NCI-H82 (cell line): Measurements from ENCODE around the gene PPIL1.
"Not testable (repeated sequence)": the region's sequence is repeated elsewhere in the genome, so short reads cannot be mapped to it uniquely, and the experiment has no call there.

Experiments used
- DNase-seq: peaks from one replicate; lab custom pipeline; 2025; lab: John Stamatoyannopoulos, UW

The PPIL1 gene

DNA sequence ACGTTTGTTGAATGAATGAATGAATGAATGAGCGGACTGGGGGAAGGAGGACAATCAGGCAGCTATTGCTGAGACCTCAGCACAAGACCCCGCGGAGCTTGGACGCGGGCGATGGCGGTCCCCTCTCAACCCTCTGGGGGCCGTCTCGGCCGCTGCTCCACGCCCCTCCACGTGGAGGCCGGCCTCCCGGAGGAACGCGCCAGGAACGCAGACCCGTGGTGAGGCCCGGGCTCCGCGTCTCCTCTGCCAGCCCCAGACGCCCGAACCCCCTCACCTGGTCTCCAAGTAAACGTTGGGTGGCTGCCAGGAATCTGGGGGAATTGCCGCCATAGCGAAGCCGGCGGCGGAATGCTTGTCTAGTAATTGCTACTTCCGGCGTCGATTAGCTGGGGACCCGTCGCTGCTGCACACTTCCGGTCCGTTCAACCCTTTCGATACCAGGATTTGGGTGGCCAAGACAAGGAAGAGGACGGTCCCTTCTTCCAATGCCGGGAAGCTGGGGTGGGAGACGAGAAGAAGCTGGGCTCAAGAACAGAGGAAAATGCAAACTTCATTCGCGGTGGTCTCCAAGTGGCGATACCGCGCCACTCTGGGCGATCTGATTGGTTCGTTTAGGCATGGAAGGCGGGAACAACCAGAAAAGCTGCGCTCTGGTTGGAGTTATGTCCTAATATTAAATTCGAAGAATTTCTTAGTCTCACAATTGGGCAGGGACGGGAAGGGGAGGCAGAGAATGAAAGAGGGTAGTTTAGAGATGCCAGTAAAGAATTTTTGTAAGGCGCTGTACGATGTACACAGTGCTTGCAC lies at the start of gene PPIL1:
PPIL1 (minus strand) TSS at position 361 of the 807 bp plus-strand sequence; CDS start at position 330, 31 bp downstream.
- peak; percentile 98 for DNase-seq

DNA sequence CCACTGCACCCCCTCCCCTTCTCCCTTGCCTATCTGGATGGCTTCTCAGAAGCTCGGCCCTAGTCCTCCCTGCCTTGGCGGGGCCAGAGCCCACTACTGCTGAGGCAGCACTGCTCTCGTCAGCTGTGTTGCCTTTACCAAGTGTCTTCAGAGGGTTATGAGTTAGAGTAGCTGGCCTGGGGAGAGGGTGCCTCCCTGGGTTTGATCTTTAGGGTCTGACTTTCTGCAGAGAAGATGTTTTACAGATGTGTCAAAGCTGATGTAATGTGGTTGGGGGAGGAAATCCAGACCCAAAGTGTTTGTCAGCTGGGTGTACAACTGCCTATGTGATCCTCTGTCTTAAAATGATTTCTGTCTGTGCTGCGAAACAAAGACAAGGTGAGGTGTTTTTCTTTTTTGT lies 49.5 kb upstream of the PPIL1 start:
- no peak for DNase-seq

- no peak for DNase-seq
Measured at GRCh38 chr6:36920546-36920945, 45.9 kb upstream of the PPIL1 start.

- DNase-seq: no peak
Measured at GRCh38 chr6:36920049-36920448, 45.4 kb upstream of the PPIL1 start.

DNA sequence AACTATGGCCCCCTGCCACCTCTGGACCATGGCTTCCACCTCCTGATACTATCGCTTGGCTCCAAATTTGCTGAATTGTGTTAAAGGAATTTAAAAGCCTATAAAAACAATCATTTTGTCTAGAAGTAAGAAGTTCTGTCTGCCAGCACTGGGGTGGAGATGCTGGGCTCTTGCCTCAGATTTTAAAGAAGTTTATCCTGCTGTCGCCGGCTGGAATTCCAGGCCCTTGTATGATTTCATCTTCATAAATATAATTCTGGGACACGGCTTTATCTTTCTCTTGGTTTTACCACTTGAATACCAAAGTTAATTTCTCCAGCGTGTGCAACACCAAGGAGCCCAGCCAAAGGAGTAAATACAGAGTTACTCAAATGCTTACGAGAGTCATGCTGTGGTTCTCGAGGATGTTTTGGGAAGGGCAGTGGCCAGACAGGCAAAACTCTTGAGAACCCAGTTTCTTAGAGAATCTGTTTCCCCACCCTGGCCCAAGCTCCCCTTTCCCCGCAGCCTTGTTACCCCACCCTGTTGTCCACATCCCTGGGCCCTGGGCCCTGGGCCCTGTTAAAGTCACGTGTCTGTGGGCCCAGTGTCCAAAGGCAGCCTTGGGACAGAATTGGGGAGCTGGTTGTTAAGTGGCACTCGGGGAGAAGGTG lies 43.1 kb upstream of the PPIL1 start:
- no peak for DNase-seq

GRCh38 chr6:36916126-36916525 lies 41.5 kb upstream of the PPIL1 start:
- DNase-seq: no peak

GRCh38 chr6:36915599-36915998 lies 41.0 kb upstream of the PPIL1 start:
- DNase-seq: no peak

- DNase-seq: no peak
Measured at GRCh38 chr6:36914227-36914794, 39.7 kb upstream of the PPIL1 start.

- DNase-seq: no peak
Measured at GRCh38 chr6:36913082-36913481, 38.5 kb upstream of the PPIL1 start.

GRCh38 chr6:36912586-36912985 lies 38.0 kb upstream of the PPIL1 start:
- no peak for DNase-seq

DNA sequence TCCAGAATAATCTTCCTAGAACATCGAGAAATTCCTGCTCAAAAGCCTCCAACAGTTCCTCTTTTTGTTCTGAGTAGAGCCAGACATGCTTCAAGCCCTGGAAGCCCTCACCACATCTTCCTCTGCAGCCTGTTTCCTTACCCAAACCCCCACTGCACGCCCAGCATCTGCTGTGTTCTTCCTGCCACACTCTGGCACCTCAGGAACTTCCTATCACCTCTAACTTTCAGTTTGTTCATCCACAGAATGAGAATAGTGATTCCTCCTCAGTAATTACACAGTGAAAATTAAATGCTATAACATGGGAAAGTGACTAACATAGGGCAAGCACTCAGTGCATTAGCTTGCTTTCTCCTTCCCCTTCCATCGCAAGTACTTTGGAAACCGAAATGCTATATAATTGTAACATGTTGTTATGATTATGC lies 37.4 kb upstream of the PPIL1 start:
- no peak for DNase-seq

- DNase-seq: no peak
Measured at GRCh38 chr6:36908747-36909146, 34.1 kb upstream of the PPIL1 start.

DNA sequence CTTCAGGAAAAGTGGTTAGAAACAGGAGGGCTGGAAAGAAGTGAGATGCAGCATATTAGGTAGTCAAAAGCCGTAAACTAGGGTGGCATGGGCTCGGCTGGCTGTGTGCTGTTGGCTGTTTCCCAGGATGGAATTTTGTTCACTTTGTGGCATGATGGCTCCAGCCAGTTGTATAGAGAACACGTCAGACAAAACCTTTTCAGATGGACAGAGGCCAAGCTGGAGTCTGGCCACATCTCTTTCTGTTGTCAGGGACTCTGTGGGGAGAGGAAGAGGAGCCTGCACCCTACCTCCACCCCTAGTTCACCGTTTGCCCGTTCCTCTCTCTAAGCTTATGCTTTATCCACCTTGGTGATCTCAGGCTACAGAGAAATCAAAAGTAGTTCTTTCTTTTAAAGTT lies 33.2 kb upstream of the PPIL1 start:
- no peak for DNase-seq

GRCh38 chr6:36906539-36907325 lies 32.1 kb upstream of the PPIL1 start:
- no peak for DNase-seq

GRCh38 chr6:36904851-36905393 lies 30.3 kb upstream of the PPIL1 start:
- no peak for DNase-seq

- no peak for DNase-seq
Measured at GRCh38 chr6:36904114-36904513, 29.5 kb upstream of the PPIL1 start.

DNA sequence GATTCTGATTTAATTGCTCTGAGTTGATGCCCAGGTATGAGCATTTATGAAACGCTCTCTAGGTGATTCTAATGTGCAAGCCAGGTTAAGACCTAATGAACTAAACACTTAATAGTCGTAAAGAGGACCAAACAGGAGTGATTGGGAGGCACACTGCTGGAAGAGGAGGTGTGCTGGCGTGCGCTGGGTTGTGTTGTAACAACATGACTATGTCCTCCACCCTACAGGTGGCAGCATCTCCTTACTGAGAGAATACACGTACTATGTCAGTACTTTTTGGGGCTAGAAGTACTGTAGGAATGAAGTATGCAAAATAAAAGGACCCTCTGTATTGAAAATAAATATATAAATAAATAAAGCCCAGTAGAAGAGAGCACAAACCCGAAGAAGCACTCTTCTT lies 23.0 kb upstream of the PPIL1 start:
- peak; percentile 26 for DNase-seq

- DNase-seq: no peak
Measured at GRCh38 chr6:36893976-36894932, 19.7 kb upstream of the PPIL1 start.

DNA sequence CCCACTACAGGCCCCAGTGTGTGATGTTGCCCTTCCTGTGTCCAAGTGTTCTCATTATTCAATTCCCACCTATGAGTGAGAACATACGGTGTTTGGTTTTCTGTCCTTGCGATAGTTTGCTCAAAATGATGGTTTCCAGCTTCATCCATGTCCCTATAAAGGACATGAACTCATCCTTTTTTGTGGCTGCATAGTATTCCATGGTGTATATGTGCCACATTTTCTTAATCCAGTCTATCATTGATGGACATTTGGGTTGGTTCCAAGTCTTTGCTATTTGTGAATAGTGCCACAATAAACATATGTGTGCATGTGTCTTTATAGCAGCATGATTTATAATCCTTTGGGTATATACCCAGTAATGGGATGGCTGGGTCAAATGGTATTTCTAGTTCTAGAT lies 16.6 kb upstream of the PPIL1 start:
- DNase-seq: not testable (repeated sequence)

- DNase-seq: no peak
Measured at GRCh38 chr6:36890112-36890663, 15.6 kb upstream of the PPIL1 start.
